NCI-H1048 (cell line): ENCODE results near the gene KCTD14.
A peak's percentile ranks its signal among the peaks of the same experiment; 100 is the strongest.
"Not testable (repeated sequence)": the region's sequence is repeated elsewhere in the genome, so short reads cannot be mapped to it uniquely, and the experiment has no call there.

ENCODE experiments used
- DNase-seq: peaks from one replicate; lab custom pipeline; 2025; lab: John Stamatoyannopoulos, UW

The KCTD14 gene

DNA sequence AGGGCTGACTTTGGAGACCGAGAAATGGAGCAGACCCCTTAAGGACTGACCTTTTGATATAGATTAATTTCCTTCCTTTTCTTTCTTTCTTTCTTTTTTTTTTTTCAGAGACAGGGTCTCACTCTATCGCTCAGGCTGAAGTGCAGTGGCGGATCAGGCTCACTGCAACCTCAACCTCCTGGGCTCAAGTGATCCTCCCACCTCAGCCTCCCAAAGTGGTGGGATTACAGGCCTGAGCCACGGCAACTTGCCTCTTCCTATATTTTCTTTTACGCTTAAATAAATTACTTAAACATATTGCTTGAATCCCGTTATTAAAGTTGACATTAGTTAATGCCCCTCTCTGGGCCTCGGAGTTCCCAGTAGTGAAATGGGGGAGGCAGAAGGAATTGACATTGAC is 350 bp upstream of the KCTD14 start:
- no peak for DNase-seq

GRCh38 chr11:78021611-78022010 is 1.5 kb downstream of the KCTD14 start:
- no peak for DNase-seq

GRCh38 chr11:78020246-78020645 is 2.8 kb downstream of the KCTD14 start:
- no peak for DNase-seq

- DNase-seq: no peak
Measured at GRCh38 chr11:78019808-78020207, 3.3 kb downstream of the KCTD14 start.

DNA sequence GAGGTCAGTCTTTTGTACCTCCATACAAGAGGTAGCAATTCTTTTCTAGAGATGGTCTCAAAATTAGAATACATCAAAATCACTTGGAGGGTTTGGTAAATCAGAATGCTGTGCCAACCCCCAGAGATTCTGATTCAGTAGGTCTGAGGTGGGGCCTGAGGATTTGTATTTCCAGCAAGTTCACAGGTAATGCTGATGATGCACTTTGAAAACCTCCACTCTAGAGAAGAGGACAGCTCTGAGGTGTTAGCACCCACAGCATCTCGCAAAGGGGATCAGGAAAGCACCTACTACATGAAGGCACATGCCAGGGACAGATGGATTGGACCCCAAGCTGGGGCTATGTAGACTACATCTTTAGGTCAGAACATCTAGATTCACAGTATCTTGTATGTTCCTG is 7.2 kb downstream of the KCTD14 start:
- no peak for DNase-seq

GRCh38 chr11:78014937-78015520 is 8.0 kb downstream of the KCTD14 start:
- DNase-seq: not testable (repeated sequence)

GRCh38 chr11:78011301-78011700 is 11.8 kb downstream of the KCTD14 start:
- no peak for DNase-seq

DNA sequence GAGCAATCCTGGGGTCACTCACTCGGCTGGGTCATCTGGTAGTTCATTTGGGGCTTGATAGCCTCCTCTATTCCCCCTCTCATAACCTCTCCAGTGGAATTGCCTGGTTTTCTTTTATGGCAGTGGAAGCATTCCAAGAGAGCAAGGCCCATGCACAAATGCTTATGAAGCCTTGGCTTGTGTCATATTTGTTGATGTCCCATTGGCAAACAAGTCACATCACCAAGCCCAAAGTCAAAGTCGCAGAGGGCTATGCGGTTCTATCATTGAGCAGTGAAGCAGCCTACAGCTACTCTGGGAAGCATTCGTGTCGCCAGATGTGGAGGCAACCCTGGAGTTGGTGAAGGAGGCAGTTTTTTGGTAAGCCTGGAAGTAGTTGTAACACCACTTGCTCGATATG is 12.3 kb downstream of the KCTD14 start:
- no peak for DNase-seq

DNA sequence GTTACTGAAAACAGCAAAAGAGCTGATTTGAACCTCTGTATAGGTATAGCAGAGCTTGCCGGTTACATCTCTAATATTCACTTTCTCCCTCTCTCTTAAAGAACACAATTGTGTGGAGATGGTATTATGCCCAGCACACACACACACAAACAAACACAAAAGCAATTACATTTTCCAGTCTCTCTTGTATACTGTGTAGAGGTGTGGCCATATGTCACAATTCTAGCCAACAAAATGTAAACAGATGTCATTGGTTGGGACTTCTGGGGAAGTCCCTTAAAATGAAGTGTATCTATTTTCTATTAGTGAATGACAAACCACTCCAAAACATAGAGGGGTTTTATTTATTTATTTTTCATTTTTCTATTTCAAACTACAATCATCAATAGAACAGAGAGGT is 12.8 kb downstream of the KCTD14 start:
- DNase-seq: no peak

GRCh38 chr11:78009062-78009461 is 14.0 kb downstream of the KCTD14 start:
- no peak for DNase-seq

DNA sequence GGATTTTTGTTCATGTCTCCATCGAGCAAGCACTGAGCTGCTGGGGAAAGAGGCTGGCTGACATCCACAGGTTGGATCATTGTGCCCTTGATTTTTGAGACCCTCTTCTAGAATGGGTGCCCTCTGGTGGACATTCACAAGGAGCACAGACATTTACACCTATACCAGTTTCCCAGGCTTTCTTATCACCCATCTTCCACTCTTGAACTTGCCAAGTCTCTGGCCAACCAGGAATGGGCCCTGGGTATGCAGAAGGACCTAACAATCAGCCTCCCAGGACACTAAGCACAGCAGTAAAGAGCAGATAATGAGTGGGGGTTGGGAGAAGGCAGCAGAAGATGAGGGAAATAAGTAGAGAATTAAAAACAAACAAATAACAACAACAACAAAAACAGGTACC is 22.9 kb downstream of the KCTD14 start:
- peak; percentile 3 for DNase-seq

- DNase-seq: no peak
Measured at GRCh38 chr11:77999446-78000030, 23.5 kb downstream of the KCTD14 start.

DNA sequence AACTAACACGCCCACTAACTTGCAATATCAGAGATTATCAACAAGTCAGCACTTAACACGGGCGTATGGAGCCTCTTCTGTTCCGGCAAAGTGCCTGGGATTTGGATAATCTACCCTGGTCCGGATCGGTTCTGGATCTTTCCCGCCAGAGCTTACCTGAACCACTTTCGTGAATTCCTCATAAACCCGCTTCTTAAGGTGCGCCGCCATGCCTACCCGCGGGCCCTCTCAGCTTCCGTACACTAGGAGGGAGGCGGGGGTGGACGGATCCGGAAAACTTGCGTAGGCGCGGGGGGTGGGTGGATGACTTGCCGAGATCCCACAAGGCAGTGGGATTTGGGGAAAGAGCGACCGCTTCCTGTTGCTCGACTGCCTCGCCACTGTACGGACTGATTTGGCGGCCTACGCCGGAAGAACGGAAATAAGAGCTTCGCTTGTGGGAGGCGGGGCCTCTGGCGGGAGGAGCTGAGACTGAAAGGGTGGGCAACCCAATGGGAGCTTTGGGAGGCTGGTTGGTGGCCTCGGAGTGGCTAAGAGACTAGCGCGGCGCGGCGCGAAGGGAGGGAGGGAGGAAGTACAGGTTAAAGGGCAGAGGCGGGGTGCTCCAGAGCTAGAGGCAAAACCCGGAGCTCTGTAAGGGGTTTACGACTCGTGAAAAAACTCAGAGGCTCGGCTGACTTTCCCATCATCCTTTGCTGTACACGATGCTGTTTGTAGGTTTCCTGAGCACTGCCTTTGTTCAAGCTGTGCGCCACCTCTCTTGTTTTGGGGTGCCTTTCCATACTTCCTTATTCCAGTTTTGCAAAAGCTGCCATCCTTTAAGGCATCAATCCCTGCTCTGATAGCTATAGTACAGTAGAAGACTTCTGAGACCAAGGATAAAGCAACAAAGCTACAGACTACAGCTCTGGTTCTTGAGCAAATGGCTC is 28.4 kb downstream of the KCTD14 start, which contains the start of gene INTS4:
INTS4 (minus strand) TSS at position 235 of the 929 bp plus-strand sequence; CDS start at position 210, 25 bp downstream.
- peak; percentile 99 for DNase-seq

GRCh38 chr11:77993902-77994301 is 29.2 kb downstream of the KCTD14 start:
- no peak for DNase-seq

- no peak for DNase-seq
Measured at GRCh38 chr11:77990981-77991380, 32.1 kb downstream of the KCTD14 start.

DNA sequence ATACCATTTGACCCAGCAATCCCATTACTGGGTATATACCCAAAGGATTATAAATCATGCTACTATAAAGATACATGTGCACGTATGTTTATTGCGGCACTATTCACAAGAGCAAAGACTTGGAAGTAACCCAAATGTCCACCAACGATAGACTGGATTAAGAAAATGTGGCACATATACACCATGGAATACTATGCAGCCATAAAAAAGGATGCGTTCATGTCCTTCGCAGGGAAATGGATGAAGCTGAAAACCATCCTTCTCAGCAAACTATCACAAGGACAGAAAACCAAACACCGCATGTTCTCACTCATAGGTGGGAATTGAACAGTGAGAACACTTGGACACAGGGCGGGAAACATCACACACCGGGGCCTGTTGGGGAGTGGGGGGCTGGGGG is 36.6 kb downstream of the KCTD14 start:
- not testable (repeated sequence) for DNase-seq

DNA sequence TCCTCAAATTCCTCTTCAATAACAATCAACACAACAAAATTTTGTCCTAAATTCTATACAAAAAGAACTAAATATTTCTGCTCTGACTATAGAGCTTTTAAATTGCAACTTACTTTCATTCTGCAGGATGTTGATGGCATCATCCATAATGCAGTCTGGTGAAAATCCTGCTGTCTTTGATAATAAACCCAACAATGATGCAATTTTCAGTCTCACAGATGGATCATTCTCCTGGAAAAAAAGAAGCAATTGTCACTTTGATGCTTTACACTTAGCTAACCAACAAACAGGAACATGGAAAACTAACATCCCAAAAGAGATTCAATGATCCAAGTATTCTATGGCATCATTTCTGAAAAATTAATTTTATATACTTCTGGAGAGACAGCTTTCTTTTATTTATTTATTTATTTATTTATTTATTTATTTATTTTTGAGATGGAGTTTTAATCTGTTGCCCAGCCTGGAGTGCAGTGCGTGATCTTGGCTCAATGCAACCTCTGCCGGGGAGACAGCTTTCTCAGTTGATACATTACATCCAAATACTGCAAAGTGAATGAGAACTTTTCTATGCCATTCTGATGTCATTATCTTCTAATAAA is 41.6 kb downstream of the KCTD14 start:
- no peak for DNase-seq

- DNase-seq: no peak
Measured at GRCh38 chr11:77968337-77968736, 54.7 kb downstream of the KCTD14 start.

- DNase-seq: no peak
Measured at GRCh38 chr11:77967753-77968152, 55.3 kb downstream of the KCTD14 start.

GRCh38 chr11:77967121-77967520 is 56.0 kb downstream of the KCTD14 start:
- DNase-seq: no peak

GRCh38 chr11:77966338-77966737 is 56.7 kb downstream of the KCTD14 start:
- DNase-seq: no peak
